GM21528 (cell line): Measurements from ENCODE around the gene PAPPA2.

Experiments used
- ATAC-seq: cut with Tn5 transposase; IDR thresholded peaks from one replicate; pipeline ENCODE4 v1.9.1; 2021; ENCODE audit warnings: mild to moderate bottlenecking, moderate library complexity; ENCODE audit not compliant: unreplicated experiment, low FRiP score

PAPPA2 gene

GRCh38 chr1:176485083-176485482, 22.1 kb downstream of the PAPPA2 start:
- ATAC-seq = no peak

- ATAC-seq = no peak
Observed at GRCh38 chr1:176494436-176494835, 31.5 kb downstream of the PAPPA2 start.

- no peak for ATAC-seq
Observed at GRCh38 chr1:176499671-176500070, 36.7 kb downstream of the PAPPA2 start.

- no peak for ATAC-seq
Observed at GRCh38 chr1:176501599-176501998, 38.6 kb downstream of the PAPPA2 start.

GRCh38 chr1:176504848-176505553, 42.0 kb downstream of the PAPPA2 start:
- ATAC-seq = no peak

GRCh38 chr1:176512966-176513365, 50.0 kb downstream of the PAPPA2 start:
- no peak for ATAC-seq

- no peak for ATAC-seq
Observed at GRCh38 chr1:176515310-176515709, 52.3 kb downstream of the PAPPA2 start.

GRCh38 chr1:176517484-176517883, 54.5 kb downstream of the PAPPA2 start:
- ATAC-seq = peak; percentile 55

GRCh38 chr1:176521211-176521610, 58.2 kb downstream of the PAPPA2 start:
- no peak for ATAC-seq

GRCh38 chr1:176522310-176522845, 59.4 kb downstream of the PAPPA2 start:
- ATAC-seq = no peak

GRCh38 chr1:176529395-176530090, 66.6 kb downstream of the PAPPA2 start:
- ATAC-seq = no peak

GRCh38 chr1:176531036-176531435, 68.1 kb downstream of the PAPPA2 start:
- no peak for ATAC-seq

GRCh38 chr1:176531921-176532897, 69.2 kb downstream of the PAPPA2 start:
- ATAC-seq = no peak

- no peak for ATAC-seq
Observed at GRCh38 chr1:176533020-176533419, 70.0 kb downstream of the PAPPA2 start.

- no peak for ATAC-seq
Observed at GRCh38 chr1:176536588-176536987, 73.6 kb downstream of the PAPPA2 start.

GRCh38 chr1:176539018-176539417, 76.0 kb downstream of the PAPPA2 start:
- ATAC-seq = no peak

- ATAC-seq = no peak
Observed at GRCh38 chr1:176540428-176540827, 77.5 kb downstream of the PAPPA2 start.

- ATAC-seq = no peak
Observed at GRCh38 chr1:176541663-176542062, 78.7 kb downstream of the PAPPA2 start.

- ATAC-seq = no peak
Observed at GRCh38 chr1:176542352-176542751, 79.4 kb downstream of the PAPPA2 start.

- no peak for ATAC-seq
Observed at GRCh38 chr1:176543360-176544129, 80.6 kb downstream of the PAPPA2 start.
